Cardiac fibroblast (primary cell): ENCODE measurements around the gene MSRB2.

ENCODE experiments used
- DNase-seq, 2 donors: peaks; one replicate each; pipeline versions ENCODE4 v3.0.0 to v3.0.0-alpha.2; 2010; ENCODE audit warnings: low read depth in 2 of 2
- H3K4me3 ChIP-seq, 2 donors: replicated peaks in 1 of 2; 1 replicate in 1 of 2; 2 replicates in 1 of 2; pipeline ENCODE4 v1.5.1; 2011; ENCODE audit warnings: low read depth in 2 of 2, low read length in 2 of 2, mild to moderate bottlenecking in 2 of 2, moderate library complexity in 1 of 2
- TF ChIP-seq, protein P1 (sequence below): IDR thresholded peaks from one replicate; pipeline ENCODE4 v1.5.1; 2011; ENCODE audit warnings: low read depth, mild to moderate bottlenecking, low read length, inconsistent platforms

MSRB2 gene

DNA sequence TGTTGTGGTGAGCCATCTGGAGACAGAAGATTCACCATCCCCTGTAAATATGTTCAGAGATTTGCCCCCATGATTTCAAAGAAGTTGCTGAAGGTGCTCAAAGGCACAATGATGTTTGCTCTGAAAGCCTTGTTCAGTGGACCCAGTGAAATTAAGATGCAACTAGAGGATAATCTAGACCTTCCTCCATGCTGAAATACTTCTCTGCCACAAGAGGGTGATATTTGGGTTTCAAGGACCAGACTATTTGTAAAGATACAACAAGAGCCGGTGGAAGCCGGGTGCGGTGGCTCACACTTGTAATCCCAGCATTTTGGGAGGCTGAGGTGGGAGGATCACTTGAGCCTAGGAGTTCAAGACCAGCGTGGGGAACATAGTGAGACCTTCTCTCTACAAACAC, 13.5 kb upstream of the MSRB2 start:
- DNase-seq = peak; percentile 34 to 40
- H3K4me3 ChIP-seq = no peak overlapping the region
- TF ChIP-seq, protein P1, sequence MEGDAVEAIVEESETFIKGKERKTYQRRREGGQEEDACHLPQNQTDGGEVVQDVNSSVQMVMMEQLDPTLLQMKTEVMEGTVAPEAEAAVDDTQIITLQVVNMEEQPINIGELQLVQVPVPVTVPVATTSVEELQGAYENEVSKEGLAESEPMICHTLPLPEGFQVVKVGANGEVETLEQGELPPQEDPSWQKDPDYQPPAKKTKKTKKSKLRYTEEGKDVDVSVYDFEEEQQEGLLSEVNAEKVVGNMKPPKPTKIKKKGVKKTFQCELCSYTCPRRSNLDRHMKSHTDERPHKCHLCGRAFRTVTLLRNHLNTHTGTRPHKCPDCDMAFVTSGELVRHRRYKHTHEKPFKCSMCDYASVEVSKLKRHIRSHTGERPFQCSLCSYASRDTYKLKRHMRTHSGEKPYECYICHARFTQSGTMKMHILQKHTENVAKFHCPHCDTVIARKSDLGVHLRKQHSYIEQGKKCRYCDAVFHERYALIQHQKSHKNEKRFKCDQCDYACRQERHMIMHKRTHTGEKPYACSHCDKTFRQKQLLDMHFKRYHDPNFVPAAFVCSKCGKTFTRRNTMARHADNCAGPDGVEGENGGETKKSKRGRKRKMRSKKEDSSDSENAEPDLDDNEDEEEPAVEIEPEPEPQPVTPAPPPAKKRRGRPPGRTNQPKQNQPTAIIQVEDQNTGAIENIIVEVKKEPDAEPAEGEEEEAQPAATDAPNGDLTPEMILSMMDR = peak; percentile 40

DNA sequence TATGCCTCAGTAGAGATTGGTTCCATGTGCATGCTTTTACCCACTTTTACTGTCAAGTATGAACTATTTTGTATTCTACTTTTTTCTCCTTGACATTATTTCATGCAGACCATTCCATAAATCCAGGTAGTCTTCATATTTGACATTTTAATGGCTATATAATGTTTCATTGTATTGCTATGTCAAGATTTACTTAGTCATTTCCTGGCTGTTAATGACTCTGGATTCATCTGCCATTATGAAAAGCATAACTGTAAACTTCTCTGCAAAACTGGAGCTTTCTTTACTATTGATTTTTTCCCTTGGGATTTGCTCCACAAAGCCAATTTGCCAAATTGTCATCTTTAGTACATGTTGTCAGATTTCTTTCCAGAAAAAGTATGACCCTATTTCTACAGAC, 6.8 kb upstream of the MSRB2 start:
- no peak overlapping the region for H3K4me3 ChIP-seq
- TF ChIP-seq, protein P1 = no peak
- DNase-seq = no peak

DNA sequence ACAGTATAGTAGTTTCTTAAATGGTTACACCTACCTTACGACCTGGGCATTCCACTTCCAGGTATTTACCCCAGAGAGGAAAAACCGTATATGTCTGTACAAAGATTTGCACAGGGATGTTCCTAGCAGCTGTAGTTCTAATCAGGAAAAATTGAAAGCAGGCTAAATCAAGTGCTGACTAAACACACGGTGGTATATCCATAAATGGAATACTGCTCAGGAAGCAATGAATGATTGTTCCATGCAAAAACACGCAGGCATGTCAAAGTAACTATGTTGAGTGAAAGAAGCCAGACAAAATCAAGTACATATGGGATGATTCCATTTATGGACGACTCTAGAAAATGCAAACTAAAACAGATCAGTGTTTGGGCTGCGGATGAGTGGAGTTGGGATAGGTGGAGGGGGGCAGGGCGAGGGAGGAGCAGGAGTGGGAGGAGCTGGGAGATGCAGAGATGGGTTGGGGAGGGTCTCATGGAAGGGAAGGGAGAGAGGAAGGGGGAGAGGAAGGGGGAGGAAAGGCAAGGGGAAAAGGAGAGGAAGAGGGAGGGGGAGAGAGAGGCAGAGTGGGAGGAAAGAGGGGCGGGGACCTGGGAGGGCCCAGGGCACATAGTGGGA, 484 bp upstream of the MSRB2 start:
- peak overlapping the region; percentile 66 to 70 for H3K4me3 ChIP-seq
- TF ChIP-seq, protein P1 = no peak
- no peak for DNase-seq

DNA sequence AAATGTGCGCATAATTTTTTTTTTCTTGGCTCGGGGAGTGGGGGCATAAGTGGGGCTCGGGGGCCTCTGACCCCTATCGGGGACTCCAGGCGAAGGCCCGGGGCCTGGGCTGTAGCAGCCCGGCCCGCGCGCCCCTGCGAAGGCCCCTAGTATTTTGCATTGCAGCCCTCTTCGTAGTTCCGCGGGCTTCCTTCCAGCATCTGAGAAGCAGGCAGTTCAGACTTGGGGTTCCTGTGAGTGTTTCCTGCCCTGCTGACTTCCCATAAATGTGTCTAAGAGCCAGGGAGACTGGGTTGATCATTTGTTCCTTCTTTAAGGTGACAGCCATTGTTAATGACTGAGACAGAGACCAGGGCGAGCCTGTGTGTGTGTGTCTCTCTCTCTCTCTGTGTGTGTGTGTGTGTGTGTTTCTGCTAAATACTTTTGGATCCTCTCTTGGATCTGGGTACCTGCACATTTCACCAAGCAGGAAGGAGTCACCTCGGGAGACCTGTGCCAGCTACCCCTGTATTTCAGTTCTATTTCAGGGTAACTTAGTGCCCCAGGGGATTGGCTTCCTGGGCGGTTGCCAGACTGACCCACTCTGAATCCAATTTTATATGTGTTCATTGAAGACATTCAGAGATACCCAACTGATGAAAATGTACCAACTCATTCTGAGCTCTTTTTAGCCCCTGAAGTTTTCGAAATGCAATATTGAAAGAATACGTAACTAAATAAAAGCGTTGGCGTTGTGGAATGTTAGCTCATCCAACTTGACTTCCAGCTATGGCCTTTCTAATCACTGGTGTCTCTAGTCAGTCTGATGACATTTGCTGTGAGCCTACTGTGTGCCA, 805 bp downstream of the MSRB2 start:
- TF ChIP-seq, protein P1 = no peak
- peak; percentile 62 to 76 for DNase-seq
- peak overlapping the region; percentile 66 to 70 for H3K4me3 ChIP-seq

DNA sequence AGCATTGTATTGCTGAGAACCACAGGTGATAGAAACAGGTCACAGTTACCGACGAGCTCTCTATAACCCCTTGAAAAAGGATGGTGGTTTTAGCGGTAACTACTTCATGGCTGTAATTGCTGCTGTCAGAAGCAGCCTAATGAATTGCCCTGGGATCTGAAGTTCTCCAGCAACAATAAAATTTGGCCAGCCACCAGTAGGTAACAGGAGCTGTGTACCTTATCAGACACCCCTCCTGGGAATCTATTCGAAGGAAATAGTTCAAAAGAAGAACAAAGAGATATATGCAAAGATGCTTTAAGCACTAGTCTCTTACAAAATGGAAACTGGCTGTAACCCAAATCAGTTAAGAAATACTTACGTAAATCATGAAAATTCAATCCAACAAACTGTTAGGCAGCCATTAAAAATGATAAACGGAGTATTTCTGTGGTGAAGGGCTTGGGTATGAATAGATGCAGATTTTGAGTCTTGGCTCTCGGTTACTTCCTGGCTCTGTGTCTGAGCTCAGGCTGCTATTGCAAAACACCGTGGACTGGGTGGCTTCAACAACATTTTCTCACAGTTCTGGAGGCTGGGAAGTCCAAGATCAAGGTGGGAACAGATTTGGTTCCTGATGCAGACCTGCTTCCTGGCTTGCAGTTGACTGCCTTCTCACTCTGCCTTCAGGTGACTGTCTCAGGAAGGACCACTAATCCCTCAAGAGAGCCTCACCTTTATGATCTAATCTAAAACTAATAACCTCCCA, 1.6 kb downstream of the MSRB2 start:
- H3K4me3 ChIP-seq = peak overlapping the region; percentile 66 to 70
- TF ChIP-seq, protein P1 = no peak
- DNase-seq = peak; percentile 71 to 94

DNA sequence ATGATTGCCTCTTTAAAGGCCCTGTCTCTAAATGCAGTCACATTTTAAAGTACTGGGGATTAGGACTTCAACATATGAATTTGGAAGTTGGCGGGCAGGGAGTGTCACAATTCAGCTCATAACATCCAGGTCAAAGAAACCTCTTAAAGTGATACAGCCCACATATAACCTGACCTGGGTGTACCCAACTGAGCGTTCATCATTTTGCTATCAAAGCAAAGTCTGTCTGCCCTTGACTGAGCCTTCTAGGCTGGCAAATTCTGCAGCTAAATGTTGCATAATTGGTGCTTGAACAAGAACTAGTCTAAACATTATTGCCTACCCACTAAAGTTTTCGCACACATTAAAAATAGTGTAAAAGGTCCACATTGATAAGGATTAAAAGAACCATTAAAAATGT, 3.7 kb downstream of the MSRB2 start:
- TF ChIP-seq, protein P1 = no peak
- DNase-seq = no peak
- H3K4me3 ChIP-seq = no peak overlapping the region
